ENCODE results near the gene RPRD2.

Gene RPRD2

DNA sequence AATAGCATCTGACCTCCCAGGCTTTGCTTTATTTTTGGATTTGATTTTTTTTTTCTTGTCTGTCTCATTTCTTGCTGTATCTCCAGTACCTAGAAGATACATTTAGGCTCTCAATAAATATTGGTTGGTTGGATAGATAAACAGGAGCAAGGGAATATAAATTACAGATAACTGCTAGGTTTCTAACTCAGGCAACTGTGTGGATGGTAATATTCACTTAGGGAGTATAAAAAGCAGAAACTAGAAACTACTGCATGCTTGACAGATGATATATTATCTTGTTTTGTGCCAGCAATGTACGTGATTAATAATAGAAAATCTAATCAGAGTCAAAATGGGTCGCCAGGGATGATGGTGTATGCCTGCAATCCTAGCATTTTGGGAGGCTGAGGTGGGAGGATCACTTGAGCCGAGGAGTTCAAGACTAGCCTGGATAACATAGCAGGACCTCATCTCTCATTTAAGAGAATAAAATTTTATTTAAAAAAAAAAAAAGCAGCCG, 92.2 kb downstream of the RPRD2 start:
- Histone ChIP-seq H3K4me3 (ENCODE audit: low read depth, low read length) (no peak overlapping the region), H3K36me3 (replicated peaks) (peaks cover 11% of the 10 kb centered on the region), H3K27me3 (replicated peaks) (no peaks in the 10 kb centered on the region), H3K27ac (no peak overlapping the region)
- in situ Hi-C loops (cut with HindIII; ENCODE audit: low pct_ligation_motif_present, low sequenced_read_pairs): no loop called here
- no peak for DNase-seq
- TF ChIP-seq, protein P1, sequence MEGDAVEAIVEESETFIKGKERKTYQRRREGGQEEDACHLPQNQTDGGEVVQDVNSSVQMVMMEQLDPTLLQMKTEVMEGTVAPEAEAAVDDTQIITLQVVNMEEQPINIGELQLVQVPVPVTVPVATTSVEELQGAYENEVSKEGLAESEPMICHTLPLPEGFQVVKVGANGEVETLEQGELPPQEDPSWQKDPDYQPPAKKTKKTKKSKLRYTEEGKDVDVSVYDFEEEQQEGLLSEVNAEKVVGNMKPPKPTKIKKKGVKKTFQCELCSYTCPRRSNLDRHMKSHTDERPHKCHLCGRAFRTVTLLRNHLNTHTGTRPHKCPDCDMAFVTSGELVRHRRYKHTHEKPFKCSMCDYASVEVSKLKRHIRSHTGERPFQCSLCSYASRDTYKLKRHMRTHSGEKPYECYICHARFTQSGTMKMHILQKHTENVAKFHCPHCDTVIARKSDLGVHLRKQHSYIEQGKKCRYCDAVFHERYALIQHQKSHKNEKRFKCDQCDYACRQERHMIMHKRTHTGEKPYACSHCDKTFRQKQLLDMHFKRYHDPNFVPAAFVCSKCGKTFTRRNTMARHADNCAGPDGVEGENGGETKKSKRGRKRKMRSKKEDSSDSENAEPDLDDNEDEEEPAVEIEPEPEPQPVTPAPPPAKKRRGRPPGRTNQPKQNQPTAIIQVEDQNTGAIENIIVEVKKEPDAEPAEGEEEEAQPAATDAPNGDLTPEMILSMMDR (IDR thresholded peaks at IDR 0.05; ENCODE audit: low read depth, low read length, missing control alignments): no peak

DNA sequence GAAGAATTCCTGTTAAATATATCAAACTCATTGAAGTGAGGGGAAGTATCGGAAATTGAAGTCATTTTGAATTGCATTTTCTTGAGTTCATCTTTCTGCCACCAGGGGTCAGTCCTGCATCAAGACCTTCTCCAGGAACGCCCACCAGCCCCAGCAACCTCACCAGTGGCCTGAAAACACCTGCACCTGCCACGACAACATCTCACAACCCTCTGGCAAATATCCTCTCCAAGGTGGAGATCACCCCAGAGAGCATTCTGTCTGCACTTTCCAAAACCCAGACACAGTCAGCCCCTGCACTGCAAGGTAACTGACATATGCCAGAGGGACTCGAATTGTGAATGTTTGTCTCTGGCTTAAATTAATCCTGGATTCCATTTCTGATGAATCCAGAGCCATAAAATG, 100.5 kb downstream of the RPRD2 start:
- peak; percentile 44 for DNase-seq
- H3K36me3 ChIP-seq (replicated peaks): peaks cover 11% of the 10 kb centered on the region
- in situ Hi-C loops (cut with HindIII; ENCODE audit: low pct_ligation_motif_present, low sequenced_read_pairs): no loop called here

DNA sequence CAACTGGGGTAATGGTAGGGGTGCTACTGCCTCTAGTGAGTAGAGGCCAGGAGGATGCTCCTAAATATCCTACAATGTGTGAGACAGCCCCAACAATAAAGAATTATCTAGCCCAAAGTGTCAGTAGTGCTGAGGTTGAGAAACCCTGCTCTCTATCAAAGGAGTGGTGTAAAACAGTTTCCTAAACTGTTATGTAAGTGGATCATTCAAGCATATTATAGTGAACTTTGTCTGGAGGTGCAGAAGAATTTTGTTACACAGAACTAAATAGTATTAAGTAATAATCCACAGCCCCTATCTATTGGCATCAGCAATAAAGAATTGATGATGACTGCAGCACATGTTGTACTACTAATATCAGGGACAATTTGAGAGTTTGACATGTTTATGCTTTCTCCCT, 103.0 kb downstream of the RPRD2 start:
- Histone ChIP-seq H3K27ac (no peak overlapping the region), H3K4me3 (ENCODE audit: low read depth, low read length) (no peak overlapping the region), H3K36me3 (replicated peaks) (peaks cover 22% of the 10 kb centered on the region), H3K27me3 (replicated peaks) (no peaks in the 10 kb centered on the region)
- in situ Hi-C loops (cut with HindIII; ENCODE audit: low pct_ligation_motif_present, low sequenced_read_pairs): no loop called here
- DNase-seq: no peak
- TF ChIP-seq, protein P1 (IDR thresholded peaks at IDR 0.05; ENCODE audit: low read depth, low read length, missing control alignments): no peak

More for the DNA sequence above, 100.5 kb downstream of the RPRD2 start:
- H3K27ac ChIP-seq: no peak overlapping the region
- no peaks in the 10 kb centered on the region for H3K27me3 ChIP-seq (replicated peaks)
- TF ChIP-seq, protein P1 (IDR thresholded peaks at IDR 0.05; ENCODE audit: low read depth, low read length, missing control alignments): peak; percentile 81
- no peak overlapping the region for H3K4me3 ChIP-seq (ENCODE audit: low read depth, low read length)

DNA sequence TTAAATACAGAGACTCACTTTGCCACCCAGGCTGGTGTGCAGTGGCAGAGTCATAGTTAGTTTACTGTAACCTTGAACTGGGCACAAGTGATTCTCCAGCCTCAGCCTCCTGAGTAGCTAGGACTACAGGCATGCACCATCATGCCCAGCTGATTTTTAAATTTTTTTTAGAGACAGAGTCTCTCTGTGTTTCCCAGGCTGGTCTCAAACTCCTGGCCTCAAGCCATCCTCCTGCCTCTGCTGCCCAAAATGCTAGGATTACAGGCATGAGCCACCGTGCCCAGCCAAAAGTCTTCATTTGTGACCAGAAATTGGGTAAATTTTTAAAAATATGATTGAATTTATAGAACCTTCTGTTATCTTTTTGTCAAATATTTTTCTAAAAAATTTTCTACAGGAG, 105.3 kb downstream of the RPRD2 start:
- H3K27me3 ChIP-seq (replicated peaks): no peaks in the 10 kb centered on the region
- TF ChIP-seq, protein P1 (IDR thresholded peaks at IDR 0.05; ENCODE audit: low read depth, low read length, missing control alignments): no peak
- no peak overlapping the region for H3K4me3 ChIP-seq (ENCODE audit: low read depth, low read length)
- no peak overlapping the region for H3K27ac ChIP-seq
- peaks cover 25% of the 10 kb centered on the region for H3K36me3 ChIP-seq (replicated peaks)
- no peak for DNase-seq
- in situ Hi-C loops (cut with HindIII; ENCODE audit: low pct_ligation_motif_present, low sequenced_read_pairs): no loop called here

DNA sequence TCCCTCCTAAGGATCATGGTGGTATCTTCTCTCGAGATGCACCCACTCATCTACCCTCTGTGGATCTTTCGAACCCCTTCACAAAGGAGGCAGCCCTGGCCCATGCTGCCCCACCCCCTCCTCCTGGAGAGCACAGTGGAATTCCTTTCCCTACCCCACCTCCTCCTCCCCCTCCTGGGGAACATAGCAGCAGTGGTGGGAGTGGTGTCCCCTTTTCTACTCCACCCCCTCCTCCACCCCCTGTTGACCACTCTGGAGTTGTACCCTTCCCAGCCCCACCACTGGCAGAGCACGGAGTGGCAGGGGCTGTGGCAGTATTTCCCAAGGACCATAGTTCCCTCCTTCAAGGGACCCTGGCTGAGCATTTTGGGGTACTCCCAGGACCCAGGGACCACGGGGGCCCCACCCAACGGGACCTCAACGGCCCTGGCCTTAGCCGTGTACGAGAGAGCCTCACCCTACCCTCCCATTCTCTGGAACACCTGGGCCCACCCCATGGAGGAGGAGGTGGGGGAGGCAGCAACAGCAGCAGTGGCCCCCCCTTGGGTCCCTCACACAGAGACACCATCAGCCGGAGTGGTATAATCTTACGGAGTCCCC, 108.8 kb downstream of the RPRD2 start:
- no peak for DNase-seq
- Histone ChIP-seq H3K4me3 (ENCODE audit: low read depth, low read length) (no peak overlapping the region), H3K27me3 (replicated peaks) (no peaks in the 10 kb centered on the region), H3K36me3 (replicated peaks) (peaks cover 18% of the 10 kb centered on the region), H3K27ac (no peak overlapping the region)
- in situ Hi-C loops (cut with HindIII; ENCODE audit: low pct_ligation_motif_present, low sequenced_read_pairs): no loop called here
- TF ChIP-seq, protein P1 (IDR thresholded peaks at IDR 0.05; ENCODE audit: low read depth, low read length, missing control alignments): no peak

- TF ChIP-seq, protein P1 (IDR thresholded peaks at IDR 0.05; ENCODE audit: low read depth, low read length, missing control alignments): no peak
- H3K27ac ChIP-seq: no peak overlapping the region
- H3K36me3 ChIP-seq (replicated peaks): peaks cover 18% of the 10 kb centered on the region
- H3K27me3 ChIP-seq (replicated peaks): no peaks in the 10 kb centered on the region
- in situ Hi-C loops (cut with HindIII; ENCODE audit: low pct_ligation_motif_present, low sequenced_read_pairs): no loop called here
- no peak for DNase-seq
- H3K4me3 ChIP-seq (ENCODE audit: low read depth, low read length): no peak overlapping the region
Measured at GRCh38 chr1:150473659-150474058, 109.7 kb downstream of the RPRD2 start.

Measured in brain microvascular endothelial cell (primary cell).